Right lobe of liver (tissue), 4 donors: ENCODE measurements around the gene PRKAR2B.

Experiments
- CTCF ChIP-seq, 4 donors: fragments of 200-600 bp in 3 of 4; fragments of 450-650 bp in 1 of 4; IDR thresholded peaks; one replicate each; pipeline versions ENCODE4 v1.5.1 to v1.8.0; 2016 to 2022; ENCODE audit warnings: antibody characterized with exemption in 4 of 4, mild to moderate bottlenecking in 2 of 4
- POLR2A ChIP-seq: fragments of 450-650 bp; IDR thresholded peaks from one replicate; pipeline ENCODE4 v1.6.1; 2017; ENCODE audit warnings: antibody characterized with exemption, mild to moderate bottlenecking
- donor health status: DM: no; HTN: no; CAD: no.
- donor health status: DM: no; HTN: no; CAD: no.
- donor health status: DM: no; HTN: yes; CAD: no.

- TF ChIP-seq CTCF (IDR thresholded peaks at IDR 0.05) = no peak
- no peak for TF ChIP-seq POLR2A
Measured at GRCh38 chr7:107207459-107207858, 163.0 kb downstream of the PRKAR2B start.
